Peyer's patch (tissue), 4 donors: ENCODE data around the gene CYP4F12. TPM values are rescaled to one million over a fixed set of nuclear protein-coding genes. Genes with fewer than 3 reads are reported as not detected.

ENCODE experiments used
- total RNA-seq, 4 donors: library from RNA; depleted of rRNA; stranded (reverse); fragments of >200 nt; gene quantifications; one replicate each; pipeline ENCODE4 v1.1.0, GENCODE V29; 2016

The CYP4F12 gene
- total RNA-seq, 4 donors from 2014 or later = 64.4 to 736 (median 551) TPM

Other genes starting within 250 kb of the CYP4F12 start
- 10 to 100 TPM; 25.4 to 45.2 (median 40.6) TPM for gene WIZ, start 223.1 kb upstream of the CYP4F12 start, total RNA-seq
- gene RASAL3, start 208.5 kb upstream of the CYP4F12 start, total RNA-seq = 10 to 100 TPM in 1 of 4 donors, 1 to 10 TPM in 3; 6.6 to 66.0 (median 6.9) TPM
- gene PGLYRP2, start 193.6 kb upstream of the CYP4F12 start, total RNA-seq = not detected
- not detected for gene CYP4F22, start 164.6 kb upstream of the CYP4F12 start, total RNA-seq
- gene CYP4F8, start 57.9 kb upstream of the CYP4F12 start, total RNA-seq = not detected
- 100 to 1,000 TPM in 1 of 4 donors, 10 to 100 TPM in 3; 23.9 to 164 (median 73.9) TPM for gene CYP4F3, start 32.2 kb upstream of the CYP4F12 start, total RNA-seq
- gene OR10H2, start 54.9 kb downstream of the CYP4F12 start, total RNA-seq = not detected
- gene OR10H3, start 64.9 kb downstream of the CYP4F12 start, total RNA-seq = not detected
- gene OR10H5, start 114.6 kb downstream of the CYP4F12 start, total RNA-seq = not detected
- gene OR10H1, start 142.6 kb downstream of the CYP4F12 start, total RNA-seq = not detected
- 100 to 1,000 TPM in 3 of 4 donors, 10 to 100 TPM in 1; 19.8 to 915 (median 698) TPM for gene CYP4F2, start 225.0 kb downstream of the CYP4F12 start, total RNA-seq